LHCN-M2 (cell line): ENCODE data around the gene TMPRSS11A. TPM values are rescaled to one million over a fixed set of nuclear protein-coding genes. Genes with fewer than 3 reads are reported as not detected.
A peak's percentile ranks its signal among the peaks of the same experiment; 100 is the strongest.

ENCODE experiments used
- DNase-seq: peaks from one replicate; pipeline ENCODE4 v3.0.0-alpha.2; 2012; ENCODE audit warnings: low read depth
- total RNA-seq: library from RNA; depleted of rRNA; stranded (reverse); fragments of >200 nt; gene quantifications from 2 replicates; pipeline ENCODE4 v1.2.3, GENCODE V29; 2014; rRNA removed

The TMPRSS11A gene
- total RNA-seq, 1 experiment from 2014 or later, result not detected

DNA sequence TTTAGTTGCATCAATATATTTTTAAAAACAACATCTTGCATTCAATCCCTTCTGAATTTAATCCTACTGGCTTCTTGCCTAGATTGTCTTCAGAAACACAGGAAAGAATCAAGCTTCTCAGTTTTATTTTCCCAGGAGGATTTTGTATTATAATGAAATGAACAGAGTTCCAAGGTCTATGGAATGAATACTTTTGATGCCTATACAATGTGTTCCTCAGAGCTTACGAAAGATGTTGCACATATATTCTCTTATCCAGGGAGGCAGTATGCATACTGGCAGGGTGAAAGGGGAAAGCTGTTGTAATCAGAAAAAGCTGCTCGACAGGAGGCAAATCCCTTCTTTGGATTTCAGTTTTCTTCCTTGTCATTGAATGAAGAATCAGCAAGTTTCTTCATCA is 88.3 kb downstream of the TMPRSS11A start:
- no peak for DNase-seq

- DNase-seq, result no peak
These were observed 90.2 kb downstream of the TMPRSS11A start for GRCh38 chr4:67873116-67873515.

GRCh38 chr4:67871867-67872266 is 91.4 kb downstream of the TMPRSS11A start:
- peak; percentile 56 for DNase-seq

GRCh38 chr4:67869580-67870190 is 93.6 kb downstream of the TMPRSS11A start:
- no peak for DNase-seq

GRCh38 chr4:67861513-67861912 is 101.8 kb downstream of the TMPRSS11A start:
- DNase-seq, result peak; percentile 23

Other genes starting within 250 kb of the TMPRSS11A start
- not detected in 2 replicates for gene GNRHR, start 209.1 kb downstream of the TMPRSS11A start, total RNA-seq
- not detected in 2 replicates for gene TMPRSS11D, start 79.5 kb downstream of the TMPRSS11A start, total RNA-seq
- not detected in 2 replicates for gene TMPRSS11F, start 166.4 kb upstream of the TMPRSS11A start, total RNA-seq